Prostate gland (tissue), 2 donors: Measurements from ENCODE around the gene RGS3.
"Not testable (repeated sequence)": the region's sequence is repeated elsewhere in the genome, so short reads cannot be mapped to it uniquely, and the experiment has no call there.

ENCODE experiments used
- POLR2AphosphoS5 ChIP-seq: sonication (generic); formaldehyde crosslinking; IDR thresholded peaks from one replicate; pipeline ENCODE4 v1.6.1; 2017; ENCODE audit warnings: antibody characterized with exemption
- TF ChIP-seq, protein P1 (sequence below), 4 experiments: fragments of 200-600 bp in 2 of 4; fragments of 450-650 bp in 2 of 4; sonication (generic) in 2 of 4; IDR thresholded peaks; 1 replicate in 3 of 4; 2 replicates in 1 of 4; pipeline ENCODE4 v1.5.1; 2016 to 2019; ENCODE audit warnings: antibody characterized with exemption in 4 of 4, mild to moderate bottlenecking in 2 of 4, moderate library complexity in 2 of 4

DNA sequence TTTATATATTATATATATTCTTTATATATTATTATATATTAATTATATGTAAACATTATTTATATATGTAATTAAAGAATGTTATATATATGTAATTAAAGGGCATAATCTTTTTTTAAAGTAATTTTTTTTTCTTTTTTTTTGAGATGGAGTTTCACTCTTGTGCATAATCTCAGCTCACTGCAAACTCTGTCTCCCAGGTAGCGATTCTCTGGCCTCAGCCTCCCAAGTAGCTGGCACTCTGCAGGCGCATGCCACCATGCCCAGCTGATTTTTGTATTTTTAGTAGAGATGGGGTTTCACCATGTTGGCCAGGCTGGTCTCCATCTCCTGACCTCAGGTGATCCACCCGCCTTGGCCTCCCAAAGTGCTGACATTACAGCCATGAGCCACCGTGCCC, 27.6 kb downstream of the RGS3 start:
- TF ChIP-seq, protein P1, sequence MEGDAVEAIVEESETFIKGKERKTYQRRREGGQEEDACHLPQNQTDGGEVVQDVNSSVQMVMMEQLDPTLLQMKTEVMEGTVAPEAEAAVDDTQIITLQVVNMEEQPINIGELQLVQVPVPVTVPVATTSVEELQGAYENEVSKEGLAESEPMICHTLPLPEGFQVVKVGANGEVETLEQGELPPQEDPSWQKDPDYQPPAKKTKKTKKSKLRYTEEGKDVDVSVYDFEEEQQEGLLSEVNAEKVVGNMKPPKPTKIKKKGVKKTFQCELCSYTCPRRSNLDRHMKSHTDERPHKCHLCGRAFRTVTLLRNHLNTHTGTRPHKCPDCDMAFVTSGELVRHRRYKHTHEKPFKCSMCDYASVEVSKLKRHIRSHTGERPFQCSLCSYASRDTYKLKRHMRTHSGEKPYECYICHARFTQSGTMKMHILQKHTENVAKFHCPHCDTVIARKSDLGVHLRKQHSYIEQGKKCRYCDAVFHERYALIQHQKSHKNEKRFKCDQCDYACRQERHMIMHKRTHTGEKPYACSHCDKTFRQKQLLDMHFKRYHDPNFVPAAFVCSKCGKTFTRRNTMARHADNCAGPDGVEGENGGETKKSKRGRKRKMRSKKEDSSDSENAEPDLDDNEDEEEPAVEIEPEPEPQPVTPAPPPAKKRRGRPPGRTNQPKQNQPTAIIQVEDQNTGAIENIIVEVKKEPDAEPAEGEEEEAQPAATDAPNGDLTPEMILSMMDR (IDR thresholded peaks at IDR 0.05), result not testable (repeated sequence)
- TF ChIP-seq POLR2AphosphoS5, result not testable (repeated sequence)
